ENCODE measurements around the gene TACO1.

TACO1 gene

GRCh38 chr17:63600569-63601438, at the start of gene TACO1:
Gene TACO1, plus strand, starts transcription at chr17:63600895. Its CDS starts 189 bp downstream, at chr17:63601084.
- DNase-seq: peak; percentile 47

- DNase-seq: no peak
Observed at GRCh38 chr17:63552211-63552610, 48.5 kb upstream of the TACO1 start.

GRCh38 chr17:63555500-63556156, 45.1 kb upstream of the TACO1 start:
- no peak for DNase-seq

GRCh38 chr17:63557416-63557815, 43.3 kb upstream of the TACO1 start:
- DNase-seq: no peak

GRCh38 chr17:63558441-63558840, 42.3 kb upstream of the TACO1 start:
- DNase-seq: no peak

- no peak for DNase-seq
Observed at GRCh38 chr17:63561819-63562218, 38.9 kb upstream of the TACO1 start.

- no peak for DNase-seq
Observed at GRCh38 chr17:63563339-63563738, 37.4 kb upstream of the TACO1 start.

GRCh38 chr17:63564562-63564961, 36.1 kb upstream of the TACO1 start:
- DNase-seq: no peak

GRCh38 chr17:63567229-63567628, 33.5 kb upstream of the TACO1 start:
- no peak for DNase-seq

- DNase-seq: no peak
Observed at GRCh38 chr17:63568563-63568962, 32.1 kb upstream of the TACO1 start.

- no peak for DNase-seq
Observed at GRCh38 chr17:63571632-63572310, 28.9 kb upstream of the TACO1 start.

GRCh38 chr17:63573634-63574033, 27.1 kb upstream of the TACO1 start:
- DNase-seq: no peak

- no peak for DNase-seq
Observed at GRCh38 chr17:63578027-63578768, 22.5 kb upstream of the TACO1 start.

- DNase-seq: no peak
Observed at GRCh38 chr17:63578769-63579111, 22.0 kb upstream of the TACO1 start.

- DNase-seq: no peak
Observed at GRCh38 chr17:63579633-63580032, 21.1 kb upstream of the TACO1 start.

- DNase-seq: no peak
Observed at GRCh38 chr17:63587770-63588169, 12.9 kb upstream of the TACO1 start.

GRCh38 chr17:63588797-63589196, 11.9 kb upstream of the TACO1 start:
- DNase-seq: no peak

- DNase-seq: no peak
Observed at GRCh38 chr17:63589646-63590045, 11.0 kb upstream of the TACO1 start.

- no peak for DNase-seq
Observed at GRCh38 chr17:63592797-63593196, 7.9 kb upstream of the TACO1 start.

- DNase-seq: no peak
Observed at GRCh38 chr17:63595132-63595531, 5.6 kb upstream of the TACO1 start.

GRCh38 chr17:63596856-63597586, 3.7 kb upstream of the TACO1 start:
- no peak for DNase-seq

- DNase-seq: no peak
Observed at GRCh38 chr17:63598281-63598680, 2.4 kb upstream of the TACO1 start.

All from GOT3 (cell line).